Adrenal gland (tissue), 12 donors: Measurements from ENCODE around the gene DELE1. TPM values are rescaled to one million over a fixed set of nuclear protein-coding genes. Genes with fewer than 3 reads are reported as not detected.
A peak's percentile ranks its signal among the peaks of the same experiment; 100 is the strongest.
"Not testable (repeated sequence)": the region's sequence is repeated elsewhere in the genome, so short reads cannot be mapped to it uniquely, and the experiment has no call there.

Experiments used
- DNase-seq, 7 donors: peaks; one replicate each; pipeline ENCODE4 v3.0.0-alpha.2; 2019 to 2020
- H3K27ac ChIP-seq, 5 donors: fragments of 200-600 bp; sonication (generic) in 4 of 5; 1 replicate in 3 of 5; 2 replicates in 2 of 5; pipeline versions ENCODE4 v1.5.1 to v1.8.0; 2016 to 2020; ENCODE audit warnings: mild to moderate bottlenecking in 1 of 5
- H3K27me3 ChIP-seq: fragments of 200-600 bp; 2 replicates; pipeline ENCODE4 v1.8.0; 2021
- H3K36me3 ChIP-seq, 2 donors: fragments of 200-600 bp; replicated peaks in 1 of 2; 1 replicate in 1 of 2; 2 replicates in 1 of 2; pipeline versions ENCODE4 v1.5.1 to v1.8.0; 2018 to 2022
- H3K4me1 ChIP-seq, 2 donors: fragments of 200-600 bp; replicated peaks in 1 of 2; 1 replicate in 1 of 2; 2 replicates in 1 of 2; pipeline versions ENCODE4 v1.5.1 to v1.8.0; 2018 to 2021
- H3K4me3 ChIP-seq, 4 donors: fragments of 200-600 bp; sonication (generic) in 3 of 4; one replicate each; pipeline ENCODE4 v1.5.1; 2016 to 2018
- H3K9me3 ChIP-seq, 3 donors: fragments of 200-600 bp; sonication (generic) in 1 of 3; replicated peaks in 1 of 3; 1 replicate in 2 of 3; 2 replicates in 1 of 3; pipeline versions ENCODE4 v1.5.1 to v1.8.0; 2016 to 2021
- CTCF ChIP-seq, 6 experiments: fragments of 450-650 bp in 4 of 6; fragments of 200-600 bp in 2 of 6; sonication (generic) in 1 of 6; IDR thresholded peaks; 1 replicate in 5 of 6; 2 replicates in 1 of 6; pipeline versions ENCODE4 v1.5.1 to v1.8.0; 2016 to 2021; ENCODE audit warnings: antibody characterized with exemption in 6 of 6, mild to moderate bottlenecking in 2 of 6, moderate library complexity in 1 of 6
- POLR2A ChIP-seq, 2 donors: fragments of 450-650 bp; IDR thresholded peaks; one replicate each; pipeline ENCODE4 v1.6.1; 2017; ENCODE audit warnings: antibody characterized with exemption in 2 of 2, mild to moderate bottlenecking in 2 of 2, moderate library complexity in 1 of 2
- WGBS, 4 donors: extraction: QIAGEN DNeasy Blood & Tissue Kit in 2 of 4; methylation state at CpG; one replicate each; pipeline versions ENCODE4 v1.1.5 to v1.1.7; 2013 to 2017; 5-methylcytosine and 5-hydroxymethylcytosine counted together
- intact Hi-C, 2 donors: fragments of 100-400 bp; cut with DNase I; formaldehyde crosslinking; loops; one replicate each; pipeline versions ENCODE4 v1.14.1 to v1.15.0; 2022 to 2023
- polyA plus RNA-seq, 3 donors: library from polyadenylated mRNA; stranded (reverse); fragments of 200-250 nt in 2 of 3; fragments of 350-450 nt in 1 of 3; fragmentation: Illumina TruSeq in 1 of 3; extraction: RNeasy Lipid Tissue Mini Kit (QIAGEN cat#74804) in 1 of 3; gene quantifications; one replicate each; pipeline ENCODE4 v1.2.3, GENCODE V29; 2013 to 2014
- total RNA-seq, 9 donors: library from RNA; depleted of rRNA in 4 of 9; stranded (reverse); fragments of >200 nt in 4 of 9; fragments of 120-200 nt in 1 of 9; fragmentation: NEBNext Ultra II Directional in 1 of 9; extraction: Animal tissue kit (Norgen Biotek cat#: 25700) in 1 of 9; gene quantifications; one replicate each; pipeline versions ENCODE4 v1.1.0 to v1.2.4, GENCODE V29; 2013 to 2023
- donor health status: healthy with polysubstance abuse.
- donor health status: Bipolar disorder and iron deficiency.
- donor health status: DM: yes; HTN: yes; CAD: no.
- donor health status: DM: no; HTN: no; CAD: no.
- donor health status: DM: no; HTN: no; CAD: no.
- donor health status: DM: yes; HTN: yes; CAD: no.

The DELE1 gene
- total and polyA plus RNA-seq, 12 donors = 65.2 to 162 (median 111) TPM

DNA sequence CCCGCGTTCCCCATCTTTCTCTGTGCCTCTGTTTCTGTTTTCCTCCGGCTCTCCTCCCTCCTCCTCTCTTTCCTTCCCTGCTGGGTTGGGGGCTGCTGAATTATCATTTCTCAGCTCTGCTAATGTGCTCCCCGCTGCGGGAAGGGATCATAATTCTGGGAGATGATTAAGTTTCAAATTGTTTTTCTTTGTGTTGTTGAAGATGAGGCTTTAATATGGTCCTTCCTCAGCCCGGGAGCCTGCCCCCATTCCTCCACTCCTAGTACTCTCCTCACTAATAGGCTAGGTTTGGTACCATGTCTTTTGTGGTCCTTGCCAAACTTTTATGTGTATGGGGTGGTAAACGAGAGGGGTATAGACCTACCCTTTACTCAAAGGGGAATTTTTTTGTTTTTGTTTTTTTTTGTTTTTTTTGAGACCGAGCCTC is 39.8 kb upstream of the DELE1 start:
- Histone ChIP-seq H3K4me1 (peaks cover 9 to 22% of the 10 kb centered on the region in 2 donors), H3K9me3 (no peaks in the 10 kb centered on the region), H3K36me3 (no peaks in the 10 kb centered on the region), H3K27me3 (peaks cover 10% of the 10 kb centered on the region), H3K4me3 (no peak overlapping the region), H3K27ac (peak overlapping the region in 1 of 5 donors; percentile 64)
- TF ChIP-seq POLR2A (IDR thresholded peaks at IDR 0.05) (no peak), CTCF (IDR thresholded peaks at IDR 0.05) (no peak)
- no peak for DNase-seq
- intact Hi-C loops = loop anchor here (5.0 to 10.0 kb wide), 3 partner anchors 71 to 192 kb away; partner anchors contain the start of gene PCDH12 (in 2 of the 2)
- 21 to 29% (median 28%) methylated on average over 8 of the region's 8 CpGs for WGBS, 4 donors

DNA sequence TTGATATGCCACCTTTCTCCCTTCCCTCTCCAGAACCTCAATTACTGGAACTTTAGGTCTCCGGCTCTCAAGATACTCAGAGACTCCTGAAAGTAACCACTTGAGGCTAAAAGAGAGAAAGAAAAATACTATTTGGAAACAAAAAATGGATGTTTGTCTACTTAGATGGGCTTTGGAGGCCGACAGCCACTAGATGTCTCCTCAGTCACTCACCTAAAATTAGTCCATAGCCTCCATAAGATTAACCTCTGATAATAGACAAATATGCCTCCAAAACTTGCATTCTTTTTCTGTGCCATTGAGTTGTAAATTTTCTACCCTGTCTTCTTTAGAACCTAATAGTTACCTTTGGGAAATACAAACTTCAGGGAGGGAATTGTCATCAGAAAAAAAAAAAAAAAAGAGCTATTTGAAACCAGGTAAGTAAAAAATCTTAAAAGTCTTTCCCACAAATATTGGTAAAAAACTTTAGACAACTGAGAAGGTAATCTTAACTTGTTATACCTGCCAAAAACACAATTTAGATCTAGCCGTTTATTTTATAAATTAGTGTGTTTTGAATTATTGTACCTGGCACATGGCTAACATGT is 34.3 kb upstream of the DELE1 start:
- intact Hi-C loops = loop anchor here in 1 of 2 donors (10.0 kb wide), 1 partner anchor 65 kb away; the partner anchor contains the start of gene PCDH12
- WGBS, 4 donors = 35 to 44% (median 43%) methylated on average over 3 of the region's 3 CpGs

DNA sequence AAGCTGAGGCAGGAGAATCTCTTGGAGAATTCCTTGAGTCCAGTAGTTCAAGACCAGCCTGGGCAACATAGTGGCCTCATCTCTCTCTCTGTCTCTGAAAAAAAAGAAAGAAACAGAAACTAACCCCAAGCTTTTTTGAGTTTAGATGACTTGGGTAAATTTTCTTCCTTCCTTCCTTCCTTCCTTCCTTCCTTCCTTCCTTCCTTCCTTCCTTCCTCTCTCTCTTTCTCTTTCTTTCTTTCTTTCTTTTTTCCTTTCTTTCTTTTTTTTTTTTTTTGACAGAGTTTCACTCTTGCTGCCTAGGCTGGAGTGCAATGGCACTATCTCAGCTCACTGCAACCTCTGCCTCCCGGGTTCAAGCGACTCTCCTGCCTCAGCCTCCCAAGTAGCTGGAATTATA is 33.2 kb upstream of the DELE1 start:
- H3K4me3 ChIP-seq, H3K27ac ChIP-seq, H3K4me1 ChIP-seq, intact Hi-C loops, H3K36me3 ChIP-seq, H3K9me3 ChIP-seq, H3K27me3 ChIP-seq, DNase-seq: not testable (repeated sequence)
- 81 to 93% (median 90%) methylated on average over 2 of the region's 2 CpGs for WGBS, 4 donors

More for the DNA sequence above, 34.3 kb upstream of the DELE1 start:
- no peaks in the 10 kb centered on the region for H3K9me3 ChIP-seq
- peak in 4 of 6 experiments; percentile 29 to 39 (median 33) for TF ChIP-seq CTCF (IDR thresholded peaks at IDR 0.05)
- TF ChIP-seq POLR2A (IDR thresholded peaks at IDR 0.05) = no peak
- no peaks in the 10 kb centered on the region for H3K4me1 ChIP-seq
- H3K4me3 ChIP-seq = no peak overlapping the region
- H3K27me3 ChIP-seq = no peaks in the 10 kb centered on the region
- H3K36me3 ChIP-seq = no peaks in the 10 kb centered on the region
- H3K27ac ChIP-seq = no peak overlapping the region
- peak in 1 of 7 donors; percentile 32 for DNase-seq

GRCh38 chr5:141897425-141897824 is 26.2 kb upstream of the DELE1 start:
- no peaks in the 10 kb centered on the region for H3K27me3 ChIP-seq
- H3K9me3 ChIP-seq = no peaks in the 10 kb centered on the region
- intact Hi-C loops = no loop called here
- no peak overlapping the region for H3K4me3 ChIP-seq
- WGBS, 4 donors = 93 to 99% (median 96%) methylated on average over 4 of the region's 4 CpGs
- H3K4me1 ChIP-seq = no peaks in the 10 kb centered on the region
- DNase-seq = no peak
- TF ChIP-seq CTCF (IDR thresholded peaks at IDR 0.05) = no peak
- no peak for TF ChIP-seq POLR2A (IDR thresholded peaks at IDR 0.05)
- no peaks in the 10 kb centered on the region for H3K36me3 ChIP-seq
- H3K27ac ChIP-seq = no peak overlapping the region
